Liver (tissue), 9 donors: Measurements from ENCODE around the gene UBE2C. TPM values are rescaled to one million over a fixed set of nuclear protein-coding genes. Genes with fewer than 3 reads are reported as not detected.
"Not testable (repeated sequence)": the region's sequence is repeated elsewhere in the genome, so short reads cannot be mapped to it uniquely, and the experiment has no call there.

Experiments used
- DNase-seq: peaks from one replicate; pipeline ENCODE4 v3.0.0-alpha.2; 2017; ENCODE audit warnings: low spot score
- H3K27ac ChIP-seq, 2 donors: one replicate each; pipeline ENCODE4 v1.7.0; 2013; ENCODE audit warnings: inconsistent platforms in 2 of 2, low read length in 2 of 2, control low read depth in 1 of 2, low read depth in 1 of 2, mild to moderate bottlenecking in 1 of 2
- H3K27me3 ChIP-seq, 4 donors: one replicate each; pipeline versions ENCODE4 v1.6.1 to v1.7.0; 2013; ENCODE audit warnings: low read length in 3 of 4, inconsistent platforms in 1 of 4, mild to moderate bottlenecking in 1 of 4, moderate library complexity in 1 of 4; ENCODE audit not compliant: control insufficient read depth in 4 of 4, insufficient read depth in 4 of 4
- H3K36me3 ChIP-seq, 4 donors: one replicate each; pipeline versions ENCODE4 v1.6.1 to v1.7.0; 2013; ENCODE audit warnings: low read length in 3 of 4, mild to moderate bottlenecking in 3 of 4, low read depth in 1 of 4, moderate library complexity in 1 of 4; ENCODE audit not compliant: control insufficient read depth in 4 of 4, insufficient read depth in 3 of 4
- H3K4me1 ChIP-seq, 4 donors: one replicate each; pipeline versions ENCODE4 v1.6.1 to v1.7.0; 2013; ENCODE audit warnings: low read length in 3 of 4, mild to moderate bottlenecking in 3 of 4, moderate library complexity in 1 of 4; ENCODE audit not compliant: control insufficient read depth in 4 of 4, insufficient read depth in 4 of 4
- H3K4me3 ChIP-seq, 3 donors: one replicate each; pipeline versions ENCODE4 v1.6.1 to v1.7.0; 2013; ENCODE audit warnings: low read length in 3 of 3, control low read depth in 1 of 3, low read depth in 1 of 3, mild to moderate bottlenecking in 1 of 3
- H3K9ac ChIP-seq, 2 donors: one replicate each; pipeline ENCODE4 v1.7.0; 2013; ENCODE audit warnings: low read length in 2 of 2, mild to moderate bottlenecking in 2 of 2, moderate library complexity in 2 of 2, control low read depth in 1 of 2, low read depth in 1 of 2
- H3K9me3 ChIP-seq, 4 donors: one replicate each; pipeline versions ENCODE4 v1.6.1 to v1.7.0; 2013; ENCODE audit warnings: low read length in 3 of 4; ENCODE audit not compliant: control insufficient read depth in 4 of 4
- EGR1 ChIP-seq, 2 donors: IDR thresholded peaks; 2 replicates each; pipeline ENCODE4 v1.6.1; 2016 to 2018; ENCODE audit warnings: antibody characterized with exemption in 2 of 2, low read depth in 2 of 2
- FOXA1 ChIP-seq: IDR thresholded peaks from 2 replicates; pipeline ENCODE4 v1.6.1; 2016; ENCODE audit warnings: antibody characterized with exemption
- FOXA2 ChIP-seq: IDR thresholded peaks from 2 replicates; pipeline ENCODE4 v1.6.1; 2016; ENCODE audit warnings: antibody characterized with exemption
- GABPA ChIP-seq, 2 donors: IDR thresholded peaks in 1 of 2; conservative IDR thresholded peaks in 1 of 2; 2 replicates each; pipeline ENCODE4 v1.6.1; 2016; ENCODE audit warnings: antibody characterized with exemption in 2 of 2, mild to moderate bottlenecking in 1 of 2, moderate library complexity in 1 of 2
- HNF4A ChIP-seq, 2 donors: conservative IDR thresholded peaks; 2 replicates each; pipeline ENCODE4 v1.6.1; 2016; ENCODE audit warnings: antibody characterized with exemption in 2 of 2, mild to moderate bottlenecking in 2 of 2
- HNF4G ChIP-seq: IDR thresholded peaks from 2 replicates; pipeline ENCODE4 v1.6.1; 2016; ENCODE audit warnings: antibody characterized with exemption
- JUND ChIP-seq, 2 donors: IDR thresholded peaks; 2 replicates each; pipeline ENCODE4 v1.6.1; 2016; ENCODE audit warnings: antibody characterized with exemption in 2 of 2
- NR2F2 ChIP-seq: IDR thresholded peaks from 2 replicates; pipeline ENCODE4 v1.6.1; 2016; ENCODE audit warnings: antibody characterized with exemption
- RAD21 ChIP-seq, 2 donors: IDR thresholded peaks; 2 replicates each; pipeline ENCODE4 v1.6.1; 2016; ENCODE audit warnings: antibody characterized with exemption in 2 of 2, mild to moderate bottlenecking in 2 of 2
- RXRA ChIP-seq, 2 donors: IDR thresholded peaks; 2 replicates each; pipeline ENCODE4 v1.6.1; 2017 to 2018; ENCODE audit warnings: antibody characterized with exemption in 2 of 2, mild to moderate bottlenecking in 1 of 2
- SP1 ChIP-seq: IDR thresholded peaks from 2 replicates; pipeline ENCODE4 v1.6.1; 2018; ENCODE audit warnings: antibody characterized with exemption, mild to moderate bottlenecking
- TAF1 ChIP-seq: conservative IDR thresholded peaks from 2 replicates; pipeline ENCODE4 v1.6.1; 2016; ENCODE audit warnings: antibody characterized with exemption, mild to moderate bottlenecking
- YY1 ChIP-seq: IDR thresholded peaks from 2 replicates; pipeline ENCODE4 v1.6.1; 2016; ENCODE audit warnings: antibody characterized with exemption, mild to moderate bottlenecking
- WGBS: extraction: QIAGEN DNeasy Blood & Tissue Kit; methylation state at CpG from one replicate; pipeline ENCODE4 v1.1.7; 2013; 5-methylcytosine and 5-hydroxymethylcytosine counted together
- polyA plus RNA-seq, 2 donors: library from polyadenylated mRNA; stranded (reverse) in 1 of 2; unstranded in 1 of 2; fragments of 200-250 nt in 1 of 2; fragments of >200 nt in 1 of 2; fragmentation: Nextera tagmentation in 1 of 2; extraction: Ambion mirVana in 1 of 2; gene quantifications; one replicate each; pipeline versions ENCODE4 v1.2.1 to v1.2.3, GENCODE V29; 2013 to 2015
- total RNA-seq, 2 donors: library from RNA; depleted of rRNA; stranded (reverse); fragments of >200 nt; gene quantifications; one replicate each; pipeline ENCODE4 v1.2.3, GENCODE V29; 2014
- TF ChIP-seq, protein P1 (sequence below): fragments of 150-350 bp; IDR thresholded peaks from 2 replicates; pipeline ENCODE4 v1.5.1; 2017; ENCODE audit warnings: improper control_type of control experiment, low read depth, low read length; ENCODE audit not compliant: missing input control
- TF ChIP-seq, protein P2 (sequence below): IDR thresholded peaks from 2 replicates; pipeline ENCODE4 v1.6.1; 2016; ENCODE audit warnings: antibody characterized with exemption, mild to moderate bottlenecking
- TF ChIP-seq, protein P3 (sequence below): IDR thresholded peaks from 2 replicates; pipeline ENCODE4 v1.6.1; 2016; ENCODE audit warnings: antibody characterized with exemption
- TF ChIP-seq, protein P4 (sequence below): IDR thresholded peaks from 2 replicates; pipeline ENCODE4 v1.6.1; 2016; ENCODE audit warnings: antibody characterized with exemption
- TF ChIP-seq, protein P5 (sequence below): IDR thresholded peaks from 2 replicates; pipeline ENCODE4 v1.6.1; 2016; ENCODE audit warnings: antibody characterized with exemption
- donor health status: healthy.
- donor health status: healthy.
- donor health status: healthy.
- donor health status: healthy.
- donor health status: healthy.

The UBE2C gene
- total RNA-seq (10 to 100 TPM in 1 of 2 donors, not detected in 1; 27.6 TPM), polyA plus RNA-seq (1 to 10 TPM; 2.7 to 8.1 TPM)

DNA sequence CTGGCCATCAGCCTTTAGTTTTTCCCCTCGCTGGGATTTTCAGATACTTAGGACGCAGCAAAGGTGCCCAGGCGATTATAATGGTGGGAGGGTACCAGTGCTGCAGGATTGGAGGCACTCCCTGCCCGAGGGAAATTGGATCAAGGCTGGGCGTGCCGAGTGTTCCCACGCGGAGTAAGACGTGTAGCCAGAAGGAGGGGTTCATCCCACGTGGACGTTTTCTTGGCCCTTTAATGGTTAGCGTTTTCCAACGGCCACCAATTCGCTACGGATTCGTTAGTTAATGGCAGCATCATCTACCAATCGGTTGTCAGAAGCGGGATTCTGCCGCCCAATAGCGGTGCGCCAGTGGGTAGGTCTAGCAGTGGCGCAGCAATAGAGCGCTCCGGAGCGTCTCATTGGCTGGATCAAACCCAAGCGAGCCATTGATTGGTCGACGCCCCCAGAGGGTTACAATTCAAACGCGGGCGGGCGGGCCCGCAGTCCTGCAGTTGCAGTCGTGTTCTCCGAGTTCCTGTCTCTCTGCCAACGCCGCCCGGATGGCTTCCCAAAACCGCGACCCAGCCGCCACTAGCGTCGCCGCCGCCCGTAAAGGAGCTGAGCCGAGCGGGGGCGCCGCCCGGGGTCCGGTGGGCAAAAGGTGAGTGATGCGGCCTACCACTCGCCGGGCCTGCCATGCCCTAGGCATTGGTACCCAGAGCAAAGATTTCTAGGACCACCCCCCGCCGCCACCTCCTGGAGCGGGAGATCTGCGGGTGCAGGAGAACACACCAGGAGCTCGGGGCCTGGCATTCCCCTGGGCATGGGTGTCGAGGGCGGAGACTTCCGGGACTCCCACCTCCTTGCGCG is at the start of gene UBE2C:
TSS of gene UBE2C (plus strand) at position 488 of the 849 bp plus-strand sequence. CDS start at position 540, 52 bp downstream.
- H3K9ac ChIP-seq: no peak within 1 kb of the TSS
- peaks cover 0 to 13% (median 7%) of the 10 kb centered on the region in 4 donors for H3K4me1 ChIP-seq
- peak within 1 kb of the TSS in 2 of 3 donors; percentile 29 to 53 for H3K4me3 ChIP-seq
- peak; percentile 11 for TF ChIP-seq YY1
- TF ChIP-seq, protein P1, sequence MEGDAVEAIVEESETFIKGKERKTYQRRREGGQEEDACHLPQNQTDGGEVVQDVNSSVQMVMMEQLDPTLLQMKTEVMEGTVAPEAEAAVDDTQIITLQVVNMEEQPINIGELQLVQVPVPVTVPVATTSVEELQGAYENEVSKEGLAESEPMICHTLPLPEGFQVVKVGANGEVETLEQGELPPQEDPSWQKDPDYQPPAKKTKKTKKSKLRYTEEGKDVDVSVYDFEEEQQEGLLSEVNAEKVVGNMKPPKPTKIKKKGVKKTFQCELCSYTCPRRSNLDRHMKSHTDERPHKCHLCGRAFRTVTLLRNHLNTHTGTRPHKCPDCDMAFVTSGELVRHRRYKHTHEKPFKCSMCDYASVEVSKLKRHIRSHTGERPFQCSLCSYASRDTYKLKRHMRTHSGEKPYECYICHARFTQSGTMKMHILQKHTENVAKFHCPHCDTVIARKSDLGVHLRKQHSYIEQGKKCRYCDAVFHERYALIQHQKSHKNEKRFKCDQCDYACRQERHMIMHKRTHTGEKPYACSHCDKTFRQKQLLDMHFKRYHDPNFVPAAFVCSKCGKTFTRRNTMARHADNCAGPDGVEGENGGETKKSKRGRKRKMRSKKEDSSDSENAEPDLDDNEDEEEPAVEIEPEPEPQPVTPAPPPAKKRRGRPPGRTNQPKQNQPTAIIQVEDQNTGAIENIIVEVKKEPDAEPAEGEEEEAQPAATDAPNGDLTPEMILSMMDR: no peak
- no peak for TF ChIP-seq FOXA2
- no peak for TF ChIP-seq TAF1
- TF ChIP-seq SP1: peak; percentile 99
- TF ChIP-seq, protein P2, sequence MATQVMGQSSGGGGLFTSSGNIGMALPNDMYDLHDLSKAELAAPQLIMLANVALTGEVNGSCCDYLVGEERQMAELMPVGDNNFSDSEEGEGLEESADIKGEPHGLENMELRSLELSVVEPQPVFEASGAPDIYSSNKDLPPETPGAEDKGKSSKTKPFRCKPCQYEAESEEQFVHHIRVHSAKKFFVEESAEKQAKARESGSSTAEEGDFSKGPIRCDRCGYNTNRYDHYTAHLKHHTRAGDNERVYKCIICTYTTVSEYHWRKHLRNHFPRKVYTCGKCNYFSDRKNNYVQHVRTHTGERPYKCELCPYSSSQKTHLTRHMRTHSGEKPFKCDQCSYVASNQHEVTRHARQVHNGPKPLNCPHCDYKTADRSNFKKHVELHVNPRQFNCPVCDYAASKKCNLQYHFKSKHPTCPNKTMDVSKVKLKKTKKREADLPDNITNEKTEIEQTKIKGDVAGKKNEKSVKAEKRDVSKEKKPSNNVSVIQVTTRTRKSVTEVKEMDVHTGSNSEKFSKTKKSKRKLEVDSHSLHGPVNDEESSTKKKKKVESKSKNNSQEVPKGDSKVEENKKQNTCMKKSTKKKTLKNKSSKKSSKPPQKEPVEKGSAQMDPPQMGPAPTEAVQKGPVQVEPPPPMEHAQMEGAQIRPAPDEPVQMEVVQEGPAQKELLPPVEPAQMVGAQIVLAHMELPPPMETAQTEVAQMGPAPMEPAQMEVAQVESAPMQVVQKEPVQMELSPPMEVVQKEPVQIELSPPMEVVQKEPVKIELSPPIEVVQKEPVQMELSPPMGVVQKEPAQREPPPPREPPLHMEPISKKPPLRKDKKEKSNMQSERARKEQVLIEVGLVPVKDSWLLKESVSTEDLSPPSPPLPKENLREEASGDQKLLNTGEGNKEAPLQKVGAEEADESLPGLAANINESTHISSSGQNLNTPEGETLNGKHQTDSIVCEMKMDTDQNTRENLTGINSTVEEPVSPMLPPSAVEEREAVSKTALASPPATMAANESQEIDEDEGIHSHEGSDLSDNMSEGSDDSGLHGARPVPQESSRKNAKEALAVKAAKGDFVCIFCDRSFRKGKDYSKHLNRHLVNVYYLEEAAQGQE: no peak
- TF ChIP-seq, protein P3, sequence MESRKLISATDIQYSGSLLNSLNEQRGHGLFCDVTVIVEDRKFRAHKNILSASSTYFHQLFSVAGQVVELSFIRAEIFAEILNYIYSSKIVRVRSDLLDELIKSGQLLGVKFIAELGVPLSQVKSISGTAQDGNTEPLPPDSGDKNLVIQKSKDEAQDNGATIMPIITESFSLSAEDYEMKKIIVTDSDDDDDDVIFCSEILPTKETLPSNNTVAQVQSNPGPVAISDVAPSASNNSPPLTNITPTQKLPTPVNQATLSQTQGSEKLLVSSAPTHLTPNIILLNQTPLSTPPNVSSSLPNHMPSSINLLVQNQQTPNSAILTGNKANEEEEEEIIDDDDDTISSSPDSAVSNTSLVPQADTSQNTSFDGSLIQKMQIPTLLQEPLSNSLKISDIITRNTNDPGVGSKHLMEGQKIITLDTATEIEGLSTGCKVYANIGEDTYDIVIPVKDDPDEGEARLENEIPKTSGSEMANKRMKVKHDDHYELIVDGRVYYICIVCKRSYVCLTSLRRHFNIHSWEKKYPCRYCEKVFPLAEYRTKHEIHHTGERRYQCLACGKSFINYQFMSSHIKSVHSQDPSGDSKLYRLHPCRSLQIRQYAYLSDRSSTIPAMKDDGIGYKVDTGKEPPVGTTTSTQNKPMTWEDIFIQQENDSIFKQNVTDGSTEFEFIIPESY: no peak
- TF ChIP-seq GABPA (IDR thresholded peaks at IDR 0.05 in 1 of 2, conservative IDR thresholded peaks at IDR 0.05 in 1 of 2): peak in 1 of 2 donors; percentile 21
- TF ChIP-seq RAD21 (IDR thresholded peaks at IDR 0.05): peak in 1 of 2 donors; percentile 9
- no peak for TF ChIP-seq RXRA (IDR thresholded peaks at IDR 0.05)
- TF ChIP-seq HNF4G: no peak
- TF ChIP-seq JUND (IDR thresholded peaks at IDR 0.05): no peak
- TF ChIP-seq, protein P4, sequence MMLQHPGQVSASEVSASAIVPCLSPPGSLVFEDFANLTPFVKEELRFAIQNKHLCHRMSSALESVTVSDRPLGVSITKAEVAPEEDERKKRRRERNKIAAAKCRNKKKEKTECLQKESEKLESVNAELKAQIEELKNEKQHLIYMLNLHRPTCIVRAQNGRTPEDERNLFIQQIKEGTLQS: no peak
- TF ChIP-seq, protein P5, sequence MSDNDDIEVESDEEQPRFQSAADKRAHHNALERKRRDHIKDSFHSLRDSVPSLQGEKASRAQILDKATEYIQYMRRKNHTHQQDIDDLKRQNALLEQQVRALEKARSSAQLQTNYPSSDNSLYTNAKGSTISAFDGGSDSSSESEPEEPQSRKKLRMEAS: peak; percentile 37
- TF ChIP-seq FOXA1: no peak
- peak; percentile 19 for TF ChIP-seq NR2F2
- no peak for TF ChIP-seq HNF4A (conservative IDR thresholded peaks at IDR 0.05)
- no peak for TF ChIP-seq EGR1 (IDR thresholded peaks at IDR 0.05; ENCODE audit: low read depth in 2 of 2)
- no peak within 1 kb of the TSS for H3K27ac ChIP-seq
- H3K9me3 ChIP-seq: no peaks in the 10 kb centered on the region
- no peaks in the 10 kb centered on the region for H3K27me3 ChIP-seq
- WGBS: 4% methylated on average over 65 of the region's 65 CpGs
- DNase-seq: peak; percentile 95
- peaks cover 3 to 30% (median 27%) of the 10 kb centered on the region in 4 donors for H3K36me3 ChIP-seq

DNA sequence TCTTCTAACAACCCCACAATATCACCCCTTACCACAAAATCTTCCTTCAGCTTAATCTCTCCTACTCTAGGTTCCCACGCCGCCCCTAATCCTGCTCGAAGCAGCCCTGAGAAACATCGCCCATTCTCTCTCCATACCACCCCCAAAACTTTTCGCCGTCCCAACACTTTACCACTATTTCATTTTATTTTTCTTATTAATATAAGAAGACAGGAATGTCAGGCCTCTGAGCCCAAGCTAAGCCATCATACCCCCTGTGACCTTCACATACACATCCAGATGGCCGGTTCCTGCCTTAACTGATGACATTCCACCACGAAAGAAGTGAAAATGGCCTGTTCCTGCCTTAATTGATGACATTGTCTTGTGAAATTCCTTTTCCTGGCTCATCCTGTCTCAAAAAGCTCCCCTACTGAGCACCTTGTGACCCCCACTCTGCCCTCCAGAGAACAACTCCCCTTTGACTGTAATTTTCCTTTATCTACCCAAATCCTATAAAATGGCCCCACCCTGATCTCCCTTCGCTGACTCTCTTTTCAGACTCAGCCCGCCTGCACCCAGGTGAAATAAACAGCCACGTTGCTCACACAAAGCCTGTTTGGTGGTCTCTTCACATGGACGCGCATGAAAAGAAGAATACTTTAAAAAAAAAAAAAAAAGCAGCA is 47.7 kb upstream of the UBE2C start:
- H3K27me3 ChIP-seq, H3K9me3 ChIP-seq, DNase-seq, H3K9ac ChIP-seq, H3K36me3 ChIP-seq, H3K4me3 ChIP-seq, H3K4me1 ChIP-seq, H3K27ac ChIP-seq: not testable (repeated sequence)
- 84% methylated on average over 13 of the region's 13 CpGs for WGBS
